Measurements from ENCODE around the gene MYO10. TPM values are rescaled to one million over a fixed set of nuclear protein-coding genes. Genes with fewer than 3 reads are reported as not detected.
"Not testable (repeated sequence)": the region's sequence is repeated elsewhere in the genome, so short reads cannot be mapped to it uniquely, and the experiment has no call there.

The MYO10 gene
- polyA plus RNA-seq, 3 donors: 38.1 to 42.3 (median 38.2) TPM

DNA sequence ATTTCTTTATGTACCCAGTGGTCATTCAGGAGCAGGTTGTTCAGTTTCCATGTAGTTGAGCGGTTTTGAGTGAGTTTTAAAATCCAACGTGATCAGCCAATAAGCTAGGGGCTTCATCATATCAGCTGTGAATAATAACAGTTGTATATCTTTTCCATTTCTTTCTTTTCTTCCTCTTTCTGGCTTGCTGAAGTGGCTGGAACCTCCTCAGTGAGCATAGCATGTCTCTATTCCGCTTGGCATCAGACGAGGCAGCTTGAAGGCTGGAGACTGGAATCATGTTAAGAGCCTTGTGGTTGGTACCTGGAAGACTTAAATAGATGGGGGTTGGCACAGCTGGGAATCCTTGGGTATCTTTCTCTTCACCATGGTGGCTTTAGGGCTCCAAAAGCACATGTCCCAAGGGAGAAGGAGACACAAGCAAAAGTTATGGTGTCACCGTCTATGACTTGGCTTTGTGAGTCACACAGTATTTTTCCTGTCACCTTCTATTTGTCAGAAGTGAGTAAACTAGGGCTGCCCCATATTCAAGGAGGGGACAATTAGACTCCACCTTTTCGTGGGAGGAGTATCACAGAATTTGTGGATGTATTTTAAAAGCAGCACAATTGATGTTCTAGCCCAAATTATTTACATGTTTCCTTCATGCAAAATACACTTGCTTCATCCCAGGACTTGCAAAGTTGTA lies 281.3 kb downstream of the MYO10 start:
- DNase-seq (ENCODE audit: low read depth in 3 of 3, low spot score in 2 of 3): no peak

DNA sequence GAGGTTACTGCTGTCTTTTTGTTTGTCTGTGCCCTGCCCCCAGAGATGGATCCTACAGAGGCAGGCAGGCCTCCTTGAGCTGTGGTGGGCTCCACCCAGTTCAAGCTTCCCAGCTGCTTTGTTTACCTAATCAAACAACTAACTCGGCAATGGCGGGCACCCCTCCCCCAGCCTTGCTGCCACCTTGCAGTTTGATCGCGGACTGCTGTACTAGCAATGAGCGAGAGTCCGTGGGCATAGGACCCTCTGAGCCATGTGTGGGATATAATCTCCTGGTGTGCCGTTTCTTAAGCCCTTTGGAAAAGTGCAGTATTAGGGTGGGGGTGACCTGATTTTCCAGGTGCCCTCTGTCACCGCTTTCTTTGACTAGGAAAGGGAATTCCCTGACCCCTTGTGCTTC lies 287.3 kb downstream of the MYO10 start:
- DNase-seq (ENCODE audit: low read depth in 3 of 3, low spot score in 2 of 3): not testable (repeated sequence)

DNA sequence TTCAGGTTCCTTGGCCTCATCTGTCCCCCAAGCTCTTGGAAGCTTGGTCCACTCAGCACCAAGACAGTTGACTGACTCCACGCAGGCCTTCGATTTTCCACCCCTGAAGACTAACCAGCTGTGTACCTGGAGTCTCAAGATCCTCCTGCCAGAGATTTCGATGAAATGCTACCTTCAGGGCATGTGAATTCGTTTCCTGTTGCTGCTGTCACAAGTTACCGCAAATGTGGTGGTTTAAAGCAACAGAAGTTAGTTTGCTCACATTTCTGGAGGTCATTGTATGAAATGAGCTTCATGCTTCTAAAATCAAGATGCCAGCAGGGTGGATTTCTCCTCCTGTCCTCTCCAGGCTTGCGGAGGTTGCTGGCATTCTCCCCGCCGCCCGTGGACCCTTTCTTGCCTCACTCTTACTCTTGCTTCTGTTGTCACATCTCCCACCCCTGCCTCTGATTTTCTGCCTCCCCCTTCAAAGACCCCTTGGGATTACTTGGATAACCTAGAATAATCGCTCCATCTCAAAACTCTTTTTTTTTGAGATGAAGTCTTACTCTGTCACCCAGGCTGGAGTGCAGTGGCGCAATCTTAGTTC lies 291.7 kb downstream of the MYO10 start:
- DNase-seq (ENCODE audit: low read depth in 3 of 3, low spot score in 2 of 3): no peak

DNA sequence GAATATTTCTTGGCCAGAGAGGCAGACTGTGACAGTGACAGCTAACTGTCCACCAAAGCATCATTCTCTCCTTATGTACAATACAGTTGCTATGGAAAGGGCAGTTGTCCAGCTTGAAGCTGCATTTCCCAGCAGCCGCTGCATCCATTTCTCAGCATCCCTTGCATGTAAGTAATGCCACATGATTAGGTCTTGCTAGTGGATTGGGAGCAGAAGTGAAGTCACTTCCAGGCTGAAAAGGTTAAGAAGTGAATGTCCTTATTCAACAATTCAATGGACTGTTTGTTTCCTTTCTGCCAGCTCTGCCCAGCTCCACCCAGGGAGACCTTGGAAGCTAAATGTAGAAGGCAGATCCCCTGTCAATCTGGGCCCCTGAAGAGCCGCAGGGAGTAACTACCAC lies 293.2 kb downstream of the MYO10 start:
- no peak for DNase-seq (ENCODE audit: low read depth in 3 of 3, low spot score in 2 of 3)

DNA sequence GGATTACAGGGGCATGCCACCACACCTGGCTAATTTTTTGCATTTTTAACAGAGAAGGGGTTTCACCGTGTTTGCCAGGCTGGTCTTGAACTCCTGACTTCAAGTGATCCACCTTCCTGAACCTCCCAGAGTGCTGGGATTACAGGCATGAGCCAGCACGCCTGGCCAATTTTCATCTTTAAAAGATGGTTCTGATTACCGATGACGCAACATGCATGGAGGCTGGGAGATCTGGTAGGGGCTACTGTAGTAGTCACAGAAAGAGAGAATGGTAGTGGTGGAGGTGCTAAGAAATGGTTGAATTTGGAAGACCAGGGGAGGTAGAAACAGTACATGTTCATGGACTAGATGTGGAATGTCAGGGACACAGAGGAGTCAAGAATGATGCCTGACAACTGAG lies 296.9 kb downstream of the MYO10 start:
- DNase-seq (ENCODE audit: low read depth in 3 of 3, low spot score in 2 of 3): no peak

DNA sequence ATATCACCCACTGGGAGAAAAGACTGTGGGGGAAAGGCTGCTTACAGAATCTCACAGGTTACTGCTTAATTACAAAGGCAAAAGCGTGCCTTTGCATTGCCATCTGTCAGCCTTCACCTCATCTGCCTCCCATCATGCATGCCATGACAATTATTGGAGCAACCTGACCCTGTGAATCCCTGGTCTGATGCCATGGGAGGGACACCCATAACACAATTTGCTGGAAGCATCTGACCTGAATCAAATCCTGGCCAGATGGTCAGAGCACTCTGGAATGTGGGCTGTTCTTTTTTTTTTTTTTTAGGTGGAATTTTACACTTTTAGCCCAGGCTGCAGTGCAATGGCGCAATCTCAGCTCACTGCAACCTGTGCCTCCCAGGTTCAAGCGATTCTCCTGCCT lies 307.7 kb downstream of the MYO10 start:
- no peak for DNase-seq (ENCODE audit: low read depth in 3 of 3, low spot score in 2 of 3)

DNA sequence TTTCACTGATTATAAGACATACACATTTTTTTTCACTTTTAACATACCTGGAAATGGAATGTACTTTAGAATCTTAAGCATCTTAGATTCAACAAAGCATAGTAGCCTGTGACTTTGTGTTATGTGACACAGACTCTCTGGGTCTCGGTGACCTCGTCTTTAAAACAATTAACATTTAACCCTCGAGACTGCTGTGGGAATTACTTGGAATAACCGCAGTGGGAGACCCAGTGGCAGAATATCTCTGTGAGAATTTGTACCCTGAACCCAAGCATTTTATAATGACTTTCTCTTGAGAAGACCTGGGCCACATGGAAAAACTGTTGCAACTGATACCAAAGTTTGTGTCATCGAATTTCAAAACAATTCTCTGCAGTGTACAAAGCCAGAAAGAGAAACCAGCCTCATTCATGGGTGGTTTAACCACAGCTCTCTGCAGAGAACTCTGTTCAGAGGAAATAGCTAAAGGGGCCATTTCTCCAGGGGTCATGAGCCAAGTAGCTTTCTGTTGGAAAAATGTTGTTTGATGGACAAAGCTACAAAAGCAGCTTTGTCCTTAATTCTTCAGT lies 309.3 kb downstream of the MYO10 start:
- no peak for DNase-seq (ENCODE audit: low read depth in 3 of 3, low spot score in 2 of 3)

DNA sequence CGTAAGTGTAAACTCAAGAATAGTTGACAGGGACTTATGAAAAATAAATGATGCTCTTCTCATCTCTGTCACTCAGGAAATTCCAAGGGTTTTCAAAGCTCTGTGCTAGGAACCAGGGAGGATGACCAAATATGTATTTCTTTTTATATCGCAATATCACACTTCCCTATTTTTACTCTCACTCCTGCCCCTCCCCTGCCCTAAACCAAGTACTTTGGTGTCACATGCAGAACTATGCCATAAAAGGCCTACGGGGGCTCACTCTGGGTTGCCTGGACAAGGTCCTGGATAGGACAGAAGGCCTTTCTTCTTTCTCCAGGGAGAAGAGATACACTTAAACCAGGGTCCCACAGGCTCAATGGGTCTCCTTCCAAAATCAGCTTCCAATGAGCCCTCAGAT lies 311.0 kb downstream of the MYO10 start:
- DNase-seq (ENCODE audit: low read depth in 3 of 3, low spot score in 2 of 3): no peak

DNA sequence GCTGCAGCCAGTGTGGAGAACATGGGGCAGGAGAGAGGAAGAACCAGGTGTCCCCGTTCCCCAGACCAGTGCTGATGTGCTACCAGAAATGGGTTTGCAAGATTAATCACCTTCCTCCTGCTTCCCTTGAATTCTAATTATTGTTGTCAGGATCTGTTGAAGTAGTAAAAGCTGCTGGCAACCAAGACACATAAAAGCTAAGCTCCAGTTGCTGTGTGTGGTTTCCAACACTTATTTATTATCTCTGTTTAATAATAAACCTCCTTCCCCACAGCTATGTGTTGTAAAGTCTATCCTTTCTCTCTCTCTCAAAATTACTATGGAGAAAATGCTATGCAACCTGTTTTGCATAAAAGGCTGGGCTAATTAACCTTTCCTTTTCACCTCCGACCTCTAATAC lies 317.0 kb downstream of the MYO10 start:
- no peak for DNase-seq (ENCODE audit: low read depth in 3 of 3, low spot score in 2 of 3)

DNA sequence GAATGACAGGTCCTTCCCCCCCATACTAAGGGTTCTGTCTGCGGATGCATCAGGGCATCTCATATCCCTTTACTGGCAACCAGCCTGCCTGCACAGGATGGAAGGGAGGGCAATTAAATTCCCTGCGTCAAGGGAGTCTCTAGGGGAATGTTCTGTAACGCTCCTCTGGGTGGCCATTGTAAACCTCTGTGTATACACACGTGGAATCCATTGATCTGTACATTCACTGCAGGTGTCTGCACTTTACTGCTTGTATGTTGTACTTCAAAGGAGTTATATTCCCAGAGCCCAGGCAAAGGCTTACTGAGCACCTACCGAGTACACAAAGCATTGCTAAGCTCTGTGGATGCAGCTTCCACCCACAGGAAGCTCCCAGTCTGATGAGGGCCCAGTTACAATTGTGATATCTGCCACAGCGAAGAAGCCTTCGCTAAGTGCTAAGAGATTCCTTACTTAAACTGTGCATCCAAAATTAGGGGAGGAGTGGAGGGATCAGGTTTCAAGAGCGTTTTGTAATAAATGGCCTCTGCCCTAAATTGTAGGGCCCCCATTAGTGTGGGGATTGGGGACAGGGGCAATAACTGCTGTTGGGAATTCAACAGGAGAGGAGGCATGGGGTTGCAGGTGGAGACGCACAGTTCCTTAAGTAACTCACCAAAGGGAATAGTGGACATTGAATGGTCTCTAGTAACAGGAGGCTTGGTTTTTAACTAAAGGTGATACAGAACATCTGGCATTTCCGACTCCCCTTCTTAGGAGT lies 317.8 kb downstream of the MYO10 start:
- no peak for DNase-seq (ENCODE audit: low read depth in 3 of 3, low spot score in 2 of 3)

DNA sequence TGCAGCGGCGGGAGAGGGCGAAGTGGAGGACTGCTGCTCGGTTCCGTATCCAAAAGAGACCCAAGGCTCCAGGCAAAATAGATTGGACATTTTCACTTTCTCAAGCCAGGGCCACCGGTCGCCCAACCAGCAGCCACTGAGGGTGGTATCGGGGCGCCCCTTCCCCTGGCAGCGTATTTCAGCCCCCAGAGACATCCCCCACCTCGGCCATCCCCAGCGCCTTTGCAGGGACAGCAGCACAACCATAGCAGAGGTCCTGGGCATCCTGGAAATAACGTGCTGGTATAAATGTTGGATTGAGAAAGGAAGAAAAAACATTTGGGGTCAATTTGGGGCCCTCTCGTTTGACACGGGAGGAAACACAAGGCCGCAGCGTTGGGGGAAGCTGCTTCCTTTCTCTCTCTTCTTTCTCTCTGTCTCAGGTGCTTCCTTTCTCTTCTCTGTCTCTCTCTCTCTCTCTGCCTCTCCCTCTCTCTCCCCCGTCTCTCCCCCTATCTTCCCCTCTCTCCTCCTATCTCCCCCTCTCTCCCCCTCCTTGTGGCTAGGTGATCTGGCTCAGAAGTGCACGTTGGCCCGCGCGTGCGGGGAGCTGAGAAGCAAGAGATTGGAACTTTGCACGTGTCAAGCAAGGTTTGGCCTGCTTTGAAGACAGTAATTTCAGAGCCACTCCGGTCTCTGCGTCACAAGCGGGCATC lies 318.7 kb downstream of the MYO10 start:
- no peak for DNase-seq (ENCODE audit: low read depth in 3 of 3, low spot score in 2 of 3)

DNA sequence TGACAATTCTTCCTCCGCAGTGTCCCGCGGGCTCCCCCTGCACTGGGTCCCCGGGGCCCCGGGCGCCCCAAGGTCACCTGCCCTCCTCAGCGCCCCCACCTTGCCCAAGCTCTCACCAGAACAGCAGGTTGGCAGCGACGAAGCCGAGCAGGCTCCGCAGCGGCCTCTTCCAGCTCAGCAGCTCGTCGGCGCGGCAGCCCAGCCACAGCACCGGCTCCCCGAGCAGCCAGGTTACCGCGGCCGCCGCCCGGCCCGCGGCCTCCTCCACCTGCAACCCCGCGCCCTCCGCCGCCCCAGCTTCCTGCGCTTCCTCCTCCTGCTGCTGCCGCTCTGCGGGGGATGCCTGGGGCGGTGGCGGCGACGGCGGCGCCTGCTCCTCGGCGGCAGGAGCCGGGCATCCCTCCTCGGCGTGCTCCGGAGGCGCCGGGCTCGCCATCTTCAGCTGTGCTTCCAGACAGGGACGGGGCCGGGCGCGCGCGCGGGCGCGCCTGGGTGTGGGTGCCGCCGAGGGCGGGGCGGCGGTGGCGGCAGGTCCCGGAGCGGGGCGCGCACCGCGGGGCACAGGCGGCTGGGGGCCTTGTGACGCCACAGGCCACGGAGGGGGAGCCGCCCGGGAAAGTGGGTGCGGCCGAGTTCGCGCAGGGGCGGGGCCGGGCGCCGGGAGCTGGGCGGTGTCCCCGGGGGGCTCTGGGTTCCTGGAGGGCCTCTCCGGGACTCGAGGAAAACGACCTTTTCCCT lies 319.4 kb downstream of the MYO10 start, which contains the start of gene RETREG1:
RETREG1 (minus strand) TSS at position 462 of the 738 bp plus-strand sequence; CDS start at position 436, 26 bp downstream.
- no peak for DNase-seq (ENCODE audit: low read depth in 3 of 3, low spot score in 2 of 3)

DNA sequence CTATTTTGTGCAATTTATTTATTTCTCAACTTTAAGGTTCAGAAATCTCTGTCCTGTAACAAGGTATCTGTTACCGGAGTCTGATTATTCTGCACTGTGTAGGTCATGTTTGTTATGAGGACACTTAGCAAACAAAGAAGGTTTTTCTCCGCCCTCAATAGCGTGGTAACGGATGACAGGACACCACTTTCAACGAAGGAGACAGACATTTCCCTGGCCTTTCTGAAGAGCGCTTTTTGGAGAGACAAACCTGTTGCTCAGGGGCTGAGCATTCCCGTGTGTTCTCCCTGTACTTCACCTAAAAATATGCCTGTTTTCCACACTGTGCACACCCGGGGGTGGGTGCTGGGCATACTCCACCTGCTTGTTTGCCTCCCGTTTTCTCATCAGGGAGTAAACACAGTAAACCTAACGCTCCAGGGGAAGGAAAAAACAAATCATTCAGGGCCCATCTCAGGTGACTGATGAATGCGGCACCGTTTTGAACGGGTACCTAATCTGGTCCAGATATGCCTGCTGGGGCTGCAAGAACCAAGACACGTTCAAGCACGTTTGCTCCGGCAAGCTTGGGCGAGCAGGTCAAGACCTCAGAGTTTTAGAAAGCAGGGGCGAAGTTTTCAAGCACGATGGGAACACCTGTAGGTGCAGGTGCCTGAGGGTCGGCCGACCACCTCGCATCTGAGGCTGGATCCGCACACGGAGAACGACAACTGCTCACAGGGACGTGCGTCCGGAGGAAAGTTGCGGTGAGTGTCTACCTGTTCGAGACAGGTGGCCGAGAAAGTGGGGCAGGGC lies 320.1 kb downstream of the MYO10 start:
- DNase-seq (ENCODE audit: low read depth in 3 of 3, low spot score in 2 of 3): no peak

DNA sequence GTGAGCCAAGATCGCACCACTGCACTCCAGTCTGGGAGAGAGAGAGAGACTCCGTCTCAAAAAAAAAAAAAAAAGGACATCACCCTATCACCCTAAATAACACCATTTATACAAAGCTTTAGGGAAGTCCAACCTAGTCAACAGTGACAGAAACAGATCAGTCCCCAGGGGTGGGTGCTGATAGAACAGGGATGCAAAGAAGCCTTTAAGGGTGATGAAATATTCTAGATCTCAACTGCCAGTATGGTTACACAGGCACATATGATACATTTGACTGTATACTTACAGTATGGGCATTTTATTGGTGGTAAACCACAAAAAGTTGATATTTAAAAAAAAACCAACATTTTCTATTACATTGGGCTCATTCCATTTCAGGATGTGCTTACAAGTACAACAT lies 324.1 kb downstream of the MYO10 start:
- no peak for DNase-seq (ENCODE audit: low read depth in 3 of 3, low spot score in 2 of 3)

All from right renal cortex interstitium (tissue), 3 donors.